Brain pericyte (primary cell): Measurements from ENCODE around the gene COL2A1.

ENCODE experiments used
- DNase-seq: peaks from one replicate; pipeline ENCODE4 v3.0.0-alpha.2; 2012; ENCODE audit warnings: low read depth, low spot score

COL2A1 gene

GRCh38 chr12:48030173-48030650 is 25.9 kb upstream of the COL2A1 start:
- no peak for DNase-seq

- DNase-seq, result no peak
These were observed 25.4 kb upstream of the COL2A1 start for GRCh38 chr12:48029491-48030172.

- no peak for DNase-seq
These were observed 24.5 kb upstream of the COL2A1 start for GRCh38 chr12:48028541-48029431.

GRCh38 chr12:48027183-48028002 is 23.1 kb upstream of the COL2A1 start:
- no peak for DNase-seq

- DNase-seq, result no peak
These were observed 22.0 kb upstream of the COL2A1 start for GRCh38 chr12:48026060-48026827.

- DNase-seq, result no peak
These were observed 21.0 kb upstream of the COL2A1 start for GRCh38 chr12:48025281-48025680.

GRCh38 chr12:48024735-48025134 is 20.5 kb upstream of the COL2A1 start:
- DNase-seq, result no peak

- DNase-seq, result no peak
These were observed 19.1 kb upstream of the COL2A1 start for GRCh38 chr12:48023386-48023785.

GRCh38 chr12:48022676-48023385 is 18.6 kb upstream of the COL2A1 start:
- no peak for DNase-seq

- DNase-seq, result no peak
These were observed 17.9 kb upstream of the COL2A1 start for GRCh38 chr12:48022180-48022521.

- no peak for DNase-seq
These were observed 17.4 kb upstream of the COL2A1 start for GRCh38 chr12:48021485-48022179.

GRCh38 chr12:48019639-48020265 is 15.5 kb upstream of the COL2A1 start:
- no peak for DNase-seq

- no peak for DNase-seq
These were observed 14.3 kb upstream of the COL2A1 start for GRCh38 chr12:48018618-48018995.

GRCh38 chr12:48017921-48018617 is 13.8 kb upstream of the COL2A1 start:
- no peak for DNase-seq

- no peak for DNase-seq
These were observed 13.2 kb upstream of the COL2A1 start for GRCh38 chr12:48017496-48017895.

GRCh38 chr12:48016373-48017020 is 12.2 kb upstream of the COL2A1 start:
- no peak for DNase-seq

- DNase-seq, result no peak
These were observed 11.7 kb upstream of the COL2A1 start for GRCh38 chr12:48015954-48016353.

- no peak for DNase-seq
These were observed 10.9 kb upstream of the COL2A1 start for GRCh38 chr12:48015129-48015528.
